ENCODE data around the gene SCMH1. TPM values are rescaled to one million over a fixed set of nuclear protein-coding genes. Genes with fewer than 3 reads are reported as not detected.

SCMH1 gene
- total RNA-seq, 1 experiment from 2014 or later, result 19.4 TPM

- ChIA-PET POLR2A (no interaction called here), CTCF (no interaction called here)
- no peaks in the 10 kb centered on the region for H3K27me3 Mint-ChIP-seq (ENCODE audit: low read depth)
- no peaks in the 10 kb centered on the region for H3K4me1 Mint-ChIP-seq
- ATAC-seq (no peak), DNase-seq (ENCODE audit: low spot score) (no peak)
- H3K4me3 Mint-ChIP-seq, result no peak overlapping the region
- H3K9me3 Mint-ChIP-seq, result no peaks in the 10 kb centered on the region
- no peak overlapping the region for H3K27ac Mint-ChIP-seq
- H3K36me3 Mint-ChIP-seq, result peaks cover 54% of the 10 kb centered on the region
- TF ChIP-seq AFF4 (CRISPR knock-in tag; IDR thresholded peaks at IDR 0.05; ENCODE audit: borderline replicate concordance), result no peak
- no peak for TF ChIP-seq OVOL2 (CRISPR knock-in tag; IDR thresholded peaks at IDR 0.05; ENCODE audit: borderline replicate concordance)
- TF ChIP-seq, protein P1, sequence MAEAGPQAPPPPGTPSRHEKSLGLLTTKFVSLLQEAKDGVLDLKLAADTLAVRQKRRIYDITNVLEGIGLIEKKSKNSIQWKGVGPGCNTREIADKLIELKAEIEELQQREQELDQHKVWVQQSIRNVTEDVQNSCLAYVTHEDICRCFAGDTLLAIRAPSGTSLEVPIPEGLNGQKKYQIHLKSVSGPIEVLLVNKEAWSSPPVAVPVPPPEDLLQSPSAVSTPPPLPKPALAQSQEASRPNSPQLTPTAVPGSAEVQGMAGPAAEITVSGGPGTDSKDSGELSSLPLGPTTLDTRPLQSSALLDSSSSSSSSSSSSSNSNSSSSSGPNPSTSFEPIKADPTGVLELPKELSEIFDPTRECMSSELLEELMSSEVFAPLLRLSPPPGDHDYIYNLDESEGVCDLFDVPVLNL (CRISPR knock-in tag; IDR thresholded peaks at IDR 0.05; ENCODE audit: borderline replicate concordance, low read depth), result no peak
- no peak for TF ChIP-seq MXD4 (CRISPR knock-in tag; IDR thresholded peaks at IDR 0.05; ENCODE audit: borderline replicate concordance)
- TF ChIP-seq ELF4 (CRISPR knock-in tag; IDR thresholded peaks at IDR 0.05; ENCODE audit: low read depth), result no peak
- no peak for TF ChIP-seq ZNF232 (CRISPR knock-in tag; IDR thresholded peaks at IDR 0.05)
- TF ChIP-seq USF2 (CRISPR knock-in tag; IDR thresholded peaks at IDR 0.05), result no peak
- TF ChIP-seq FOXJ3 (CRISPR knock-in tag; IDR thresholded peaks at IDR 0.05; ENCODE audit: borderline replicate concordance), result no peak
- TF ChIP-seq ESRRA (CRISPR knock-in tag; IDR thresholded peaks at IDR 0.05; ENCODE audit: borderline replicate concordance), result no peak
- TF ChIP-seq, protein P2, sequence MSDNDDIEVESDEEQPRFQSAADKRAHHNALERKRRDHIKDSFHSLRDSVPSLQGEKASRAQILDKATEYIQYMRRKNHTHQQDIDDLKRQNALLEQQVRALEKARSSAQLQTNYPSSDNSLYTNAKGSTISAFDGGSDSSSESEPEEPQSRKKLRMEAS (CRISPR knock-in tag; IDR thresholded peaks at IDR 0.05), result no peak
- no peak for TF ChIP-seq ARID4B (CRISPR knock-in tag; IDR thresholded peaks at IDR 0.05; ENCODE audit: borderline replicate concordance)
- no peak for TF ChIP-seq ZNF219 (CRISPR knock-in tag; IDR thresholded peaks at IDR 0.05; ENCODE audit: borderline replicate concordance)
- TF ChIP-seq EMX1 (CRISPR knock-in tag; IDR thresholded peaks at IDR 0.05), result no peak
- no peak for TF ChIP-seq SMAD4 (CRISPR knock-in tag; IDR thresholded peaks at IDR 0.05)
- TF ChIP-seq GTF2I (CRISPR knock-in tag; conservative IDR thresholded peaks at IDR 0.05), result no peak
- TF ChIP-seq CREM (CRISPR knock-in tag; IDR thresholded peaks at IDR 0.05), result no peak
Measured at GRCh38 chr1:41013796-41014195, 228.3 kb downstream of the SCMH1 start.

- ChIA-PET CTCF (no interaction called here), POLR2A (no interaction called here)
- H3K9me3 Mint-ChIP-seq, result no peaks in the 10 kb centered on the region
- DNase-seq (ENCODE audit: low spot score) (no peak), ATAC-seq (no peak)
- no peaks in the 10 kb centered on the region for H3K27me3 Mint-ChIP-seq (ENCODE audit: low read depth)
- H3K4me1 Mint-ChIP-seq, result no peaks in the 10 kb centered on the region
- H3K27ac Mint-ChIP-seq, result no peak overlapping the region
- H3K36me3 Mint-ChIP-seq, result peaks cover 62% of the 10 kb centered on the region
- no peak overlapping the region for H3K4me3 Mint-ChIP-seq
- TF ChIP-seq MXD4 (CRISPR knock-in tag; IDR thresholded peaks at IDR 0.05; ENCODE audit: borderline replicate concordance), result no peak
- no peak for TF ChIP-seq RELA (CRISPR knock-in tag; IDR thresholded peaks at IDR 0.05; ENCODE audit: borderline replicate concordance)
- TF ChIP-seq ZNF425 (CRISPR knock-in tag; conservative IDR thresholded peaks at IDR 0.05), result no peak
- no peak for TF ChIP-seq NR2C2 (CRISPR knock-in tag; IDR thresholded peaks at IDR 0.05)
- TF ChIP-seq EMX1 (CRISPR knock-in tag; IDR thresholded peaks at IDR 0.05), result no peak
Measured at GRCh38 chr1:41013024-41013423, 229.1 kb downstream of the SCMH1 start.
